GM19324 (cell line): ENCODE measurements around the gene ISM1.

ENCODE experiments used
- ATAC-seq: cut with Tn5 transposase; IDR thresholded peaks from one replicate; pipeline ENCODE4 v1.9.1; 2021; ENCODE audit warnings: mild to moderate bottlenecking, moderate library complexity; ENCODE audit not compliant: unreplicated experiment, low FRiP score

Gene ISM1

GRCh38 chr20:13278812-13279570, 57.9 kb downstream of the ISM1 start:
- no peak for ATAC-seq

GRCh38 chr20:13280609-13281324, 59.7 kb downstream of the ISM1 start:
- ATAC-seq = no peak

- ATAC-seq = no peak
Observed at GRCh38 chr20:13283869-13284829, 63.1 kb downstream of the ISM1 start.

DNA sequence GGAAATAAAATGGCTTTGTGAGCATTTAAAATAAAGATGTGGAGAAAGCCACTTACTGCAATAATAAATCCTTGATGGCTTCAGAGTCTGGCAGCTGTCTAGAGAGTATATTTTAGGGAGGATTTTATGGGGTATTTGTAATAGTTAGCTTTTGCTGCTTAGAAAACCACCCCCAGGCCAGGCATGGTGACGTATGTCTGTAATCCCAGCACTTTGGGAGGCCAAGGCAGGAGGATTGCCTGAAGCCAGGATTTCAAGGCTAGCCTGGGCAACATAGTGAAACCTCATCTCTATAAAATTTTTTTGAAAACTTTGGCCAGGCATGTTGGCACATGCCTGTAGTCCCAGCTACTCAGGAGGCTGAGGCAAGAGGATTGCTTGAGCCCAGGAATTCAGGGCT, 63.8 kb downstream of the ISM1 start:
- ATAC-seq = no peak

GRCh38 chr20:13285408-13285807, 64.3 kb downstream of the ISM1 start:
- ATAC-seq = no peak

- no peak for ATAC-seq
Observed at GRCh38 chr20:13286052-13286451, 65.0 kb downstream of the ISM1 start.

DNA sequence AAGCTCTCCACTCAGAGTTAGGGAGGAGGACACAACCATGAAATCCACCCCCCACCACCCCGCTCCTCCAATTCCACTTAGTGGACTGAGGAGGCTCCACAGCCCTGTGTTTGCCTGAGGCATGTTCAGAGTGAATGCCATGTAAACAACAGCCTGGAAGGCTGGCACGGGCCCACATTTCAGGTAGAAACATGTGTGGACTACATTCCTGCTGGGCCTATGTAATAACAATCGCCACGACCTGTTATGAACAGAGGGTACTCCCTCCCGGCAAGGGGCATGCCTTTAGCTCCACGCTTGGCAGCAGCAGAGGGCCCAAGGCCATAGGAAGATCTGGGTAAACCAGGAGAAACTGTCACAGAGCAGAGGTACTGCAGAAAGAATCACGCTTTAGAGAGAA, 65.5 kb downstream of the ISM1 start:
- ATAC-seq = no peak

DNA sequence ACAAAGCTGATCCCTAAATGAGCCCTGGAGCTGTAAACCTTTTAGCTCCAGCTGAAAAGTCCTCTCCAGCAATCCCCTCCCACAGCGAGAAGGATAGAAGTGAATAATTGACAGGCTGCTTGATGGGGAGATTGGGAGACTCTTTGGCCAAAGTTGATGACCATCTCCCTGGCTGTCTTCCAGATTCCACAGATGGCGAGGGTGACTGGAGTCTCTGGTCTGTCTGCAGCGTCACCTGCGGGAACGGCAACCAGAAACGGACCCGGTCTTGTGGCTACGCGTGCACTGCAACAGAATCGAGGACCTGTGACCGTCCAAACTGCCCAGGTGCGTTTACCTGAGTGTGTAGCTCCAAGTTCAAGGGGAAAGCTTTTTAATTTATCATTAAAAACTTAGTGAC, 67.3 kb downstream of the ISM1 start:
- no peak for ATAC-seq

GRCh38 chr20:13289031-13289430, 68.0 kb downstream of the ISM1 start:
- ATAC-seq = no peak

GRCh38 chr20:13290724-13291123, 69.7 kb downstream of the ISM1 start:
- ATAC-seq = no peak

GRCh38 chr20:13291157-13291556, 70.1 kb downstream of the ISM1 start:
- no peak for ATAC-seq

DNA sequence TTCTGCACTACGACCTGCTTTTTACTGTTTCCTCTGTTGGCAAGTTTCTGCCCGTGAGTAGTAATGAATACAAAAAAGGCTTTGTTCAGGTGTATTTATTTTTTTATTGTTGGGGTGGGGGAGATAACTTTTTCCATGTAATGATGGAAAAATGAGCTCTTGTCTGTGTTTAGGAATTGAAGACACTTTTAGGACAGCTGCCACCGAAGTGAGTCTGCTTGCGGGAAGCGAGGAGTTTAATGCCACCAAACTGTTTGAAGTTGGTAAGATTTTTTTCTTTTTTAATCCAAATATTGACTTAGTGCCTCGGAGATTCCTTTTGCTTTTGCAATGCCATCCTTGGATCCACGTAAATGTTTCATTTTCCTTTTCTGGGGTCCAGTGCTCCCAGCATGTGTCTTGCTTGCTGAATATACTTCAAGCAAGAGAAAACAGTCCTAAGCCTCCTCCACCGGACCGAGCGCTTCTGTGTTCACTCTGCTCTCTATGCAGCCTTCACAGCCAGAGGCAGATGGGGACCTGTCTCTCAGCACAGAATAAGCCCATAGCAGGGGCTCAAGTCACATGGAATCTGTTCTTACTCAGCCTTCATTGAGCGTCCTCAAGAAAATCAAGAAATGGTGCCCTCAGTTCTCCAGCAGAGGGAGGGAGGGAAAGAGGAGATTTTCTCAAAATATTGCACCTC, 71.3 kb downstream of the ISM1 start:
- ATAC-seq = no peak

DNA sequence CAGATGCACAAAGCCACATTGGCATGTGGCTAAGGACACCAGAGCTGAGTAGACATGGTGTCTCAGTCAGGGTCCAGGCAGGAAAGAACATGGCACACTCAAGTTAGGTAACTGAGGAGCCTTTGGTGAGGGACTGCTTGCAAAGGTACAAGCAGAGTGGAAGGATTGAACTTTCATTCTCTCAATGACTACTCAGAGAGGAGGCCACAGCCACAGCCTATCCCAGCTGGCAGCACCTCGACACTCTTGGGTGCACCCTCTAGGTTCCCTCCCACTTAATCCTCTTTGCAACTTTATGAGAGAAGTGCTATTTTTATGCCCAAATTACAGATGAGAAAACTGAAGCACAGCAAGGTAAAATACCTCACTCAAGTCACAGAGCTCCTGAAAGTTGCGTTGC, 73.4 kb downstream of the ISM1 start:
- ATAC-seq = no peak

DNA sequence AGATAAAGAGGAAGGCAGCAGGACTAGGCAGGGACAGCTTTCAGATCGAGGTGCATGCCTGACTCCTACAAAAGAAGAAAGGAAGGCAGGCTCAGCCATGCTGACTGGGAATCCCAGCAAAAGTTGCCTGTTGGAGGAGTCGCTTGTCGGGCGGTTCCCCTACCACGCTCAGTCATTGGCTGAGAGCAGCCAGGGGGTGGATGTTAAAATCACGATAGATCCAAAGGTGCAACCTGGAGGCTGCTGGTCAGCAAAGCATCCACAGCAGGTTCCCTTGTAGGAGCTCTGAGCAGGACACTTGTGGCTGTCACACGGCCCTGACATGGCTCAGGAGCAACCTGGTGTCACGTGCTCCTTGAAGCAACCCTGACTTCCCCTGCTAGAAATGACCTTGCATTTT, 74.6 kb downstream of the ISM1 start:
- no peak for ATAC-seq

DNA sequence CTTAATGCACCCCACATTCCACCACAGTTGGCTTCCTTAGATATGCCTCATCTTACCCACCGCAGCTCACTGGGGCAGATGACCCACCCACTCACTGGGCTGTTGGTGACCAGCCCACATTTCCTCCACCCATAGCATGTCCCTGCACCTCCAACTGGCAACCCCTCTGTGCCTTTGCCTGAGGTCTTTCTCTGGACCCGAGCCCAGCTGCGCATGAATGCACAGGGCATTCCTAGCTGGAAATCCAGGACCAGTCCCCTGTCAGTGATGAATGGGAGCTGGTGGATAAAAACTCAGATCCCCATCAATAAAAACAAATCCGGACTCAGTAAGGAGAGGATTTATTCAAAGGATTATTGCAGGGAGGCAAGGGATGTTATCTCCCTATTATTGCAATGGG, 75.0 kb downstream of the ISM1 start:
- ATAC-seq = no peak

DNA sequence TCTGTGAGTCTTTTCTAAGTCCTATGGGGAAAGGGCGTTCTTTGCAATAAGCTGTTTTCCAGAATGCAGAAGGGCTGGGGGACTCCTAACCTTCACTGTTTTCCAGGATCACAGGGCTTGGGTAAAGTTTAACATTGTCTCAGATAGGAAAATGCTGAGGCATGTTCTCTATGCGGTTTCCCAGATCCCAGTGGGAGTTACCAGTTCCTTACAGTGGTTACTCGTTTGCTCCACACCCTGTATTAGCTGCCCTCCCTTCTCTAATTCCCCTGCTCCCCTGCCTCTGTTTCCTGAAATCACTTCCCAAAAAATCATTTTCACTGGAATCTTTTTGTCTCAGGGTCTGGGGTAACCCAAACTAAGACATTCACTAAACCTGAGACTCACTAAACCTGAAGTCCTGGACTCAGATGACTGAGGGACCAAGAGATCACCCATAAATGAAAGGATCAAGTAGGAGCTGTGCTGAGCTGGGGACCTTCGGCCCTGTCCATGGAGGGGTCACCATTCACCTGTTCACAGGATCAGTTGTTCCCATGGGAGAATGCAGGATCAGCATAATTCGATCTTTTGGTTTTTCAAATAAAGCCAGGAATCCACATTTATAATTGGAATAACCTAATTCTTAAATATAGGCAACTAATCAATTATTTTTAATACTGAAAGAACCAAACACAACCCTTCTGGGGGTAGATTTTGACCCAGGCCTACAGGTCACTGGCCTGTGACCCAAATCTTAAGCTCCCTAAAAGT, 76.2 kb downstream of the ISM1 start:
- no peak for ATAC-seq

GRCh38 chr20:13298692-13299373, 77.8 kb downstream of the ISM1 start:
- ATAC-seq = no peak

DNA sequence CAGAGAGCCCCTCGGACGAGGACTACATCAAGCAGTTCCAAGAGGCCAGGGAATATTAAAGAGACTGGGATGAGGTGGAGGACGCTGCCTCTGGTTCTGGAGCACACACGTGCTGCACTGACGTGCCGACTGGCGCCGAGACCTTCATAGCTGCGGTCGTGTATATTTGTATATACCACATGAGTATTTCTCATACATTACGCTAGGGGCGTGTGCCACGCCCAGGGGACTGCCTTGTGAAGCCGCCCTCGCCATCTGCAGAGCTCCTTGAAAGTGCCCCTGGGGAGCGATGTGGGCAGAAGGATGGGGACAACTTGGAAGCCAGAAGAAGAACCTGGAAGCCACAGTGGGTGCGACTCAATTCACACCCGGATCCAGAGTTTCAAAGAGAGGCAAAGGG, 78.3 kb downstream of the ISM1 start:
- ATAC-seq = no peak

DNA sequence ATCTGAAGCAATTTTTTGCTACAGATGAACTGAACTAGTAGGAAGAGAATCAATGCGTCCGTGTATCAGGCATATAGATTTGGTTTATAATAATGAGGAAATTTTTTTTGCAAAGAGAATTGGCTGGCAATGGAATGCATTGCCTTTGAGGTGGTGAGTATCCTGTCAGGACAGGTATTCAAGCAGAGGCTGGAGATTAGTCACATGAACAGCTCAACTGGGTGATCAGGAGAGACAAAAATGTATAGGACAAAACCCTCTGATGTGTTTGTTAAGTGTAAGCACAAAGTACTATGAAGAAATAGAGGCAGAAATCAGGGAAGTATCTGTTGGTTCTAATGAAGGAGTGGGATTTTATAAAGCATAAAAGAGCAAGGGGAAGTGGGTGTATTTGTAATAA, 80.5 kb downstream of the ISM1 start:
- ATAC-seq = no peak
